LNCAP (cell line): ENCODE measurements around the gene PITPNM3.

Source experiments
- TF ChIP-seq, protein P1 (sequence below): fragments of 450-650 bp; IDR thresholded peaks from 2 replicates; pipeline ENCODE4 v1.5.1; 2017; ENCODE audit warnings: mild to moderate bottlenecking

Gene PITPNM3

DNA sequence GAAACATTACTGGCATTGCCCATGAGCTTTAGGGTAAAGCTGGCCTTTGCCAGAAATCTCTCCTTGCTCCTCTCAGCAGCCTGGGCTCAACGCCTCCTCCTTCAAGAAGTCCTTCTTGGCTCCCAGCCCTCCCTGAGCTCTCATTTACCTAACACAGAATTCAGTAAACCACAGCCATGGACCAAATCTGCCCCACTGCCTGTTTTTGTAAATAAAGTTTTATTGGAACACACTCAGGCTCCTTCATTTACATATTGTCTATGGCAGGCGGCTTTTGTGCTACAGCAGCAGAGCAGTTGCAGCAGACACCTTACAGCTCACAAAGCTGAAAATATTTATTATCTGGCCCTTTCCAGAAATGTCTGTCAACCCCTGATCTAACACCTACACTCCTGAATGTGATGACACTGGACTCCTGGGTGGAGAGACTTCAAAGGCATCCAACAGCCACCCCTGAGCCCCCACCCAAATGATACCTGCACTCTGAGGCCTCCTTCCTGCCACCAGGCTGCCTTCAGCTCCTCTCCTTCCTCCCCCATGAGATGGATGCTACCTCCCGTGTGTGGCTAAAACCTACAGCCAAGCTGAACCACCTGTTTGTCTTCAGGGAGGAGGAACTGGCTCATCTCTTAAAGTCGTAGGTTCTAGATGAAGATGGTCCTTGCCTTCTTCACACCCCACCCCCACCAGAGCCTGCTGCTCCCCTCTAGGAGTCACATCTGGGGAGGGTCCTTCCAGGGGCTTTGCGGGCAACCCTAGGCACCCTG, 70.5 kb downstream of the PITPNM3 start:
- TF ChIP-seq, protein P1, sequence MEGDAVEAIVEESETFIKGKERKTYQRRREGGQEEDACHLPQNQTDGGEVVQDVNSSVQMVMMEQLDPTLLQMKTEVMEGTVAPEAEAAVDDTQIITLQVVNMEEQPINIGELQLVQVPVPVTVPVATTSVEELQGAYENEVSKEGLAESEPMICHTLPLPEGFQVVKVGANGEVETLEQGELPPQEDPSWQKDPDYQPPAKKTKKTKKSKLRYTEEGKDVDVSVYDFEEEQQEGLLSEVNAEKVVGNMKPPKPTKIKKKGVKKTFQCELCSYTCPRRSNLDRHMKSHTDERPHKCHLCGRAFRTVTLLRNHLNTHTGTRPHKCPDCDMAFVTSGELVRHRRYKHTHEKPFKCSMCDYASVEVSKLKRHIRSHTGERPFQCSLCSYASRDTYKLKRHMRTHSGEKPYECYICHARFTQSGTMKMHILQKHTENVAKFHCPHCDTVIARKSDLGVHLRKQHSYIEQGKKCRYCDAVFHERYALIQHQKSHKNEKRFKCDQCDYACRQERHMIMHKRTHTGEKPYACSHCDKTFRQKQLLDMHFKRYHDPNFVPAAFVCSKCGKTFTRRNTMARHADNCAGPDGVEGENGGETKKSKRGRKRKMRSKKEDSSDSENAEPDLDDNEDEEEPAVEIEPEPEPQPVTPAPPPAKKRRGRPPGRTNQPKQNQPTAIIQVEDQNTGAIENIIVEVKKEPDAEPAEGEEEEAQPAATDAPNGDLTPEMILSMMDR: no peak

DNA sequence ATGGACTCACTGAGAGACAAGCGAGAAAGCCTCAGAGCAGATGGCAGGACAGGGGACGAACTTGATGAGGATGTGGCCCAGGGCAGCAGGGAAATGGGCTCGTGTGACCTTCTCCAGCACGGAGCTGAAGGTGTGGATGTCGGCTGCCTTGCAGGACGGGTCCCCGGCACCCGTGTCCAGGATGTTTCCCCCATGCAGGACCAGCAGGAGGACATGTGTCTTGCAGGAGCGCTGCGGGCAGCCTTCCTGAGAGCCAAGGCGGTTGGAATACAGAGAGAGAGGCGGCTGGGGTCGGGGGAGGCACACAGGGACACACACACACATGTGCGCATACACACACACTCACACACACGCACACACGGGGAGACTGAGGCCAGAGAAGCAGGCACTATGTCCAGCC, 72.8 kb downstream of the PITPNM3 start:
- TF ChIP-seq, protein P1: no peak

DNA sequence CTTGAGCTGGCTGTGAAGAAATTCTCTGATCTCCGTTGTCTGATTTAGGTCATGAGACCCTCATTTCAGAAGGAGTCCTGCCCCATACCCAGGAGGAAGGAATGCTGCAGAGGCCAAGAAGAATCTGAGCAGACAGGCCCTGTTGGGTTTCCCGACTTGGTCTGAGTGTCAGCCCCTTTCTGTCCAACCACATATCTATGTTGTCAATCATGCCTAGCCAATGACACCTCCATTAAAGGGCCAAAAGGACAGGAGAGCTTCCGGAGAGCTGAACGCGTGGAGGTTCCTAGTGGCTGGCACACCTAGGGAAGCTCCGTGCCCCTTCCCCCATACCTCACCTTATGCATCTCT, 74.3 kb downstream of the PITPNM3 start:
- TF ChIP-seq, protein P1: no peak

DNA sequence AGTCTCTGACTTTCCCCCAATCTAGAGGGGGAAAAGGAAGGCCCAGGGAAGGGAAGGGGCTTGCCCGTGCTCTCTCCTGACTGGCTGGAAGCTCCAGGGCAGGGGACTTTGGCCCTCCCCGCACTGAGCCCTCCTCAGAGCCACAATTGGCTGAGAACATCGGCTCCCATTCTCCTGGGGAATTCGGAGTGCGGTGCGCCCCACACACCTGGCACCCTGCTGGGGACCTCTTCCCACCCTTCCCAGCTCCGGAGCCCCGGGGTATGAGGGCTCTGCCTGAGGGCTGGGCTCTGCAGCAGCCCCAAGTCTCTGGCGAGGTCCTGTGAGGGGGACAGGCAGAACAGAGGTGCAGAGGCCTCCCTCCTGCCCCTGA, 76.1 kb downstream of the PITPNM3 start:
- TF ChIP-seq, protein P1: no peak

DNA sequence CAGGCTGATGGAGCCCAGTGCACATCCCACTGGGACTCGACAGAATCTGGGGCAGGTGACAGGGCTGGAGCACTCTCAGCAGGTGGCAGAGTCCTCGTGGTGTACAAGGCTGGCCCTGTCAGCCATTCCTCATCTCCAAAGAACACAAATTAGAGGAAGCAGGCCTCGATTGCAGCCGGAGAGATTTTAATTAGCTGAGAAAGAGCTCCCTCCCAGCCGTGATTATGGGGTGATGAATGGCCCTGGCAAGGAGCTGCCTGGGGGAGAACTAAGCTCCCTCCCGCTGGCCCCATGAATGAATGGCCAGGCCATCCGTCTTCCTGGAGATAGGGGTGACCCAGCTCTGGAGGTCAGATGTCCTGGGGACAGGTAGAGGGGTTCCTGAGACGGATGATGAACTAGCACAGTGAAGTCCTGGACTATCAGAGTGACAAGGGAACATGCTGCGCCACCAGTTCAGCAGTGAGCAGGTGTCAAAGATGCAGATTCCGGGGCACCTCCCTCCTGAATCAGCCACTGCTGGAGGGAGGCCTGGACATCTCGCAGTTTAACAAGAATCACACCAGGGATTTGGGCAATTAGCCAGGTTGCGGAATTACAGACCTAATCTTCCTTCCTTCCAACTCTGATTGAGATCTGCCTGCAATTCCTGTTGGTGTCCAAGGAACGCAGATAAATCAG, 76.6 kb downstream of the PITPNM3 start:
- TF ChIP-seq, protein P1: no peak

DNA sequence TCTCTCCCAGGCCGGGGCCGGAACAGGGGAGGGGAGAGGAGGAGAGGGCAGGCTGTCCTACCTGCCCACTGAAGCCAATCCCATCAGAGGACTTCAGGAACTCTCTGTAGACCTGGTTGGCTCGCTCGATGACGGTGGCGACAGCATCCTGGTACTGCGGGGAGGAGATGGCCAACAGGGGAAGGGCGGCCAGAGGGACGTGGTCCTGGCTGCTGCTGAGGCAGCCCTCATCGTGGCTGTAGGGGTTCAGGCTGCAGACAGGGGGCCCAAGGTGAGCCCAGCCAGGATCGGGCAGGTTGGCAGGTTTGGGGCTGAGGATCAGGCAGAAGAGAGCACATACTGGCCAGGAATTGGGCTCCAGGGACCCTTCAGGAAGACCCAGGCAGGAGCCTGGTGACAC, 77.9 kb downstream of the PITPNM3 start:
- TF ChIP-seq, protein P1: no peak

DNA sequence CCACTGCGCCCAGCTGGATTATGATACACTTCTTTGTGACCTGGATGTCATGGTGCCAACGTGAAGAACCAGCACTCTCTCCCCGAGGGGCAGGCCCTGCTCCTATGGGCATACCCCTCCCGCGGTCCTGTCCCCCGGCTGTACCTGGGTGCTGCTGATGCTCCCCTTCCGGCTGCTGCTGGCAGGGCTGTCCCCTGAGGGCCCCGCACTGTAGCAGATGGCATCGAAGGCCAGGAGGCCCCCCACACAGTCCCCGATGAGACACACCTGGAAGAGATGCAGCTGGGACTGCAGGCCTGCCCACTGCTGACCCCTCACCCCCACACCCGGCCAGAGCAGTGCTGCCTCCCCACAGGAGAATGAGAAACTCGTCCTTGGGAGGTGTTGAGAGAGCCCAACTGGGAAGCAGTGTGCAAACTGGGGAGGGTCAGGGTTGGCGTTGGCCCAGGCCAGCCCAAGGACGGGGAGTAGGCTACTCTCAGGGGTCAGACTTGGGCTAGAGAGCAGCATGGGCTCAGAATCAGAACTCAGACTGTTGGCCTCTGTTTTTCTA, 78.4 kb downstream of the PITPNM3 start:
- TF ChIP-seq, protein P1: no peak
